Hematopoietic multipotent progenitor cell treated with erythropoietin and hydrocortisone succinate and interleukin-3 and kit ligand, for 6 days (in vitro differentiated cells): ENCODE results near the gene C12orf56.
"Not testable (repeated sequence)": the region's sequence is repeated elsewhere in the genome, so short reads cannot be mapped to it uniquely, and the experiment has no call there.

ENCODE experiments used
- DNase-seq: peaks from one replicate; pipeline ENCODE4 v3.0.0-alpha.2; 2015

C12orf56 gene

GRCh38 chr12:64385468-64385867 is 5.1 kb downstream of the C12orf56 start:
- no peak for DNase-seq

GRCh38 chr12:64385019-64385418 is 5.5 kb downstream of the C12orf56 start:
- no peak for DNase-seq

GRCh38 chr12:64383675-64384074 is 6.9 kb downstream of the C12orf56 start:
- no peak for DNase-seq

- no peak for DNase-seq
Measured at GRCh38 chr12:64362721-64363305, 27.7 kb downstream of the C12orf56 start.

GRCh38 chr12:64361173-64361572 is 29.4 kb downstream of the C12orf56 start:
- not testable (repeated sequence) for DNase-seq

- DNase-seq, result not testable (repeated sequence)
Measured at GRCh38 chr12:64356209-64356608, 34.3 kb downstream of the C12orf56 start.

GRCh38 chr12:64352181-64352580 is 38.4 kb downstream of the C12orf56 start:
- no peak for DNase-seq

- DNase-seq, result no peak
Measured at GRCh38 chr12:64351265-64351664, 39.3 kb downstream of the C12orf56 start.

GRCh38 chr12:64347630-64348029 is 42.9 kb downstream of the C12orf56 start:
- no peak for DNase-seq

GRCh38 chr12:64344631-64345030 is 45.9 kb downstream of the C12orf56 start:
- not testable (repeated sequence) for DNase-seq

- not testable (repeated sequence) for DNase-seq
Measured at GRCh38 chr12:64340546-64340945, 50.0 kb downstream of the C12orf56 start.

- no peak for DNase-seq
Measured at GRCh38 chr12:64335886-64336466, 54.6 kb downstream of the C12orf56 start.

GRCh38 chr12:64332938-64333337 is 57.6 kb downstream of the C12orf56 start:
- no peak for DNase-seq

GRCh38 chr12:64332296-64332695 is 58.3 kb downstream of the C12orf56 start:
- no peak for DNase-seq

GRCh38 chr12:64329031-64329710 is 61.4 kb downstream of the C12orf56 start:
- DNase-seq, result not testable (repeated sequence)

GRCh38 chr12:64325055-64325454 is 65.5 kb downstream of the C12orf56 start:
- DNase-seq, result no peak

GRCh38 chr12:64323476-64324225 is 66.9 kb downstream of the C12orf56 start:
- DNase-seq, result no peak

GRCh38 chr12:64323006-64323405 is 67.6 kb downstream of the C12orf56 start:
- no peak for DNase-seq

GRCh38 chr12:64320611-64321010 is 69.9 kb downstream of the C12orf56 start:
- DNase-seq, result no peak

- not testable (repeated sequence) for DNase-seq
Measured at GRCh38 chr12:64319540-64320225, 70.9 kb downstream of the C12orf56 start.

GRCh38 chr12:64318605-64319004 is 72.0 kb downstream of the C12orf56 start:
- DNase-seq, result no peak

- DNase-seq, result no peak
Measured at GRCh38 chr12:64311877-64312276, 78.7 kb downstream of the C12orf56 start.

GRCh38 chr12:64304571-64304970 is 86.0 kb downstream of the C12orf56 start:
- DNase-seq, result no peak
